ENCODE measurements around the gene GPSM3. TPM values are rescaled to one million over a fixed set of nuclear protein-coding genes. Genes with fewer than 3 reads are reported as not detected.

The GPSM3 gene
- total and polyA plus RNA-seq, 2 donors (not counting 3 experiments of a cell fraction or from before 2014, with no cell fraction given), result 19.5 to 21.6 TPM

Small RNA genes lying within 50 kb of the gene (microRNA-seq; reads per million reads assigned to microRNA genes)
- gene MIR6721 (ENCODE audit: borderline number of aligned reads, borderline replicate concordance) (1.5 reads per million), gene MIR6833 (ENCODE audit: borderline number of aligned reads, borderline replicate concordance) (not detected)

Small RNA genes lying within 50 kb of the gene (small RNA-seq; reads per million reads assigned to genes)
- gene AL662884.1 (ENCODE audit: insufficient read depth, insufficient read length, low read depth, low replicate concordance), result not detected
- gene MIR6833 (ENCODE audit: insufficient read depth, insufficient read length, low read depth, low replicate concordance), result not detected

Other genes starting within 250 kb of the GPSM3 start
- gene CFB, start 246.5 kb downstream of the GPSM3 start, total RNA-seq, result 0.51 and 1.5 TPM in 2 replicates
- 0.87 and 1.0 TPM in 2 replicates for gene CFB, start 246.5 kb downstream of the GPSM3 start, polyA plus RNA-seq
- gene NELFE, start 233.7 kb downstream of the GPSM3 start, total RNA-seq, result 68.5 and 71.3 TPM in 2 replicates
- 50.5 and 55.8 TPM in 2 replicates for gene NELFE, start 233.7 kb downstream of the GPSM3 start, polyA plus RNA-seq
- 67.8 and 76.7 TPM in 2 replicates for gene SKIC2, start 233.5 kb downstream of the GPSM3 start, total RNA-seq
- 52.8 and 55.8 TPM in 2 replicates for gene SKIC2, start 233.5 kb downstream of the GPSM3 start, polyA plus RNA-seq
- 18.0 and 20.7 TPM in 2 replicates for gene DXO, start 220.5 kb downstream of the GPSM3 start, total RNA-seq
- 34.9 and 37.7 TPM in 2 replicates for gene DXO, start 220.5 kb downstream of the GPSM3 start, polyA plus RNA-seq
- 4.1 and 5.2 TPM in 2 replicates for gene C4A, start 210.6 kb downstream of the GPSM3 start, total RNA-seq
- gene C4A, start 210.6 kb downstream of the GPSM3 start, polyA plus RNA-seq, result 4.4 and 5.7 TPM in 2 replicates
- 6.3 and 6.5 TPM in 2 replicates for gene C4B, start 177.8 kb downstream of the GPSM3 start, total RNA-seq
- 2.9 and 4.4 TPM in 2 replicates for gene C4B, start 177.8 kb downstream of the GPSM3 start, polyA plus RNA-seq
- 0.22 and 0.32 TPM in 2 replicates for gene CYP21A2, start 154.2 kb downstream of the GPSM3 start, total RNA-seq
- gene CYP21A2, start 154.2 kb downstream of the GPSM3 start, polyA plus RNA-seq, result 0.06 and 0.46 TPM in 2 replicates
- 2.7 and 3.2 TPM in 2 replicates for gene TNXB, start 83.3 kb downstream of the GPSM3 start, total RNA-seq
- gene TNXB, start 83.3 kb downstream of the GPSM3 start, polyA plus RNA-seq, result 0.24 and 0.47 TPM in 2 replicates
- 102 and 106 TPM in 2 replicates for gene ATF6B, start 64.4 kb downstream of the GPSM3 start, total RNA-seq
- gene ATF6B, start 64.4 kb downstream of the GPSM3 start, polyA plus RNA-seq, result 113 and 115 TPM in 2 replicates
- gene FKBPL, start 62.4 kb downstream of the GPSM3 start, total RNA-seq, result 5.2 and 6.0 TPM in 2 replicates
- 3.4 and 3.5 TPM in 2 replicates for gene FKBPL, start 62.4 kb downstream of the GPSM3 start, polyA plus RNA-seq
- 0.76 and 1.3 TPM in 2 replicates for gene PRRT1, start 40.7 kb downstream of the GPSM3 start, total RNA-seq
- gene PRRT1, start 40.7 kb downstream of the GPSM3 start, polyA plus RNA-seq, result 0.38 and 0.55 TPM in 2 replicates
- 27.2 and 27.6 TPM in 2 replicates for gene PPT2, start 38.5 kb downstream of the GPSM3 start, total RNA-seq
- gene PPT2, start 38.5 kb downstream of the GPSM3 start, polyA plus RNA-seq, result 44.6 and 47.3 TPM in 2 replicates
- gene EGFL8, start 28.0 kb downstream of the GPSM3 start, total RNA-seq, result 12.6 and 13.6 TPM in 2 replicates
- gene EGFL8, start 28.0 kb downstream of the GPSM3 start, polyA plus RNA-seq, result 9.0 and 9.8 TPM in 2 replicates
- gene AGPAT1, start 16.6 kb downstream of the GPSM3 start, total RNA-seq, result 38.4 and 45.1 TPM in 2 replicates
- 132 and 151 TPM in 2 replicates for gene AGPAT1, start 16.6 kb downstream of the GPSM3 start, polyA plus RNA-seq
- gene RNF5, start 14.2 kb downstream of the GPSM3 start, total RNA-seq, result 48.0 and 49.2 TPM in 2 replicates
- 96.0 and 100 TPM in 2 replicates for gene RNF5, start 14.2 kb downstream of the GPSM3 start, polyA plus RNA-seq
- gene AGER, start 8.4 kb downstream of the GPSM3 start, total RNA-seq, result 12.0 and 18.5 TPM in 2 replicates
- 4.6 and 5.1 TPM in 2 replicates for gene AGER, start 8.4 kb downstream of the GPSM3 start, polyA plus RNA-seq
- 95.9 and 100 TPM in 2 replicates for gene PBX2, start 2.4 kb downstream of the GPSM3 start, total RNA-seq
- 75.5 and 82.3 TPM in 2 replicates for gene PBX2, start 2.4 kb downstream of the GPSM3 start, polyA plus RNA-seq
- 114 and 120 TPM in 2 replicates for gene NOTCH4, start 31.4 kb upstream of the GPSM3 start, total RNA-seq
- gene NOTCH4, start 31.4 kb upstream of the GPSM3 start, polyA plus RNA-seq, result 41.7 and 41.8 TPM in 2 replicates
- not detected in 2 replicates for gene TSBP1, start 179.3 kb upstream of the GPSM3 start, total RNA-seq
- gene TSBP1, start 179.3 kb upstream of the GPSM3 start, polyA plus RNA-seq, result not detected in 2 replicates
- not detected in 2 replicates for gene BTNL2, start 214.5 kb upstream of the GPSM3 start, total RNA-seq
- not detected in 2 replicates for gene BTNL2, start 214.5 kb upstream of the GPSM3 start, polyA plus RNA-seq
- not detected in 2 replicates for gene HLA-DRA, start 247.2 kb upstream of the GPSM3 start, total RNA-seq
- gene HLA-DRA, start 247.2 kb upstream of the GPSM3 start, polyA plus RNA-seq, result not detected in 2 replicates